Articular chondrocyte of knee joint (primary cell): Measurements from ENCODE around the gene QKI. TPM values are rescaled to one million over a fixed set of nuclear protein-coding genes. Genes with fewer than 3 reads are reported as not detected.

Experiments used
- total RNA-seq: library from RNA; depleted of rRNA; stranded (reverse); fragments of >200 nt; gene quantifications from 2 replicates; pipeline ENCODE4 v1.2.3, GENCODE V29; 2012

Gene QKI
- 191 and 196 TPM in 2 replicates for total RNA-seq

DNA sequence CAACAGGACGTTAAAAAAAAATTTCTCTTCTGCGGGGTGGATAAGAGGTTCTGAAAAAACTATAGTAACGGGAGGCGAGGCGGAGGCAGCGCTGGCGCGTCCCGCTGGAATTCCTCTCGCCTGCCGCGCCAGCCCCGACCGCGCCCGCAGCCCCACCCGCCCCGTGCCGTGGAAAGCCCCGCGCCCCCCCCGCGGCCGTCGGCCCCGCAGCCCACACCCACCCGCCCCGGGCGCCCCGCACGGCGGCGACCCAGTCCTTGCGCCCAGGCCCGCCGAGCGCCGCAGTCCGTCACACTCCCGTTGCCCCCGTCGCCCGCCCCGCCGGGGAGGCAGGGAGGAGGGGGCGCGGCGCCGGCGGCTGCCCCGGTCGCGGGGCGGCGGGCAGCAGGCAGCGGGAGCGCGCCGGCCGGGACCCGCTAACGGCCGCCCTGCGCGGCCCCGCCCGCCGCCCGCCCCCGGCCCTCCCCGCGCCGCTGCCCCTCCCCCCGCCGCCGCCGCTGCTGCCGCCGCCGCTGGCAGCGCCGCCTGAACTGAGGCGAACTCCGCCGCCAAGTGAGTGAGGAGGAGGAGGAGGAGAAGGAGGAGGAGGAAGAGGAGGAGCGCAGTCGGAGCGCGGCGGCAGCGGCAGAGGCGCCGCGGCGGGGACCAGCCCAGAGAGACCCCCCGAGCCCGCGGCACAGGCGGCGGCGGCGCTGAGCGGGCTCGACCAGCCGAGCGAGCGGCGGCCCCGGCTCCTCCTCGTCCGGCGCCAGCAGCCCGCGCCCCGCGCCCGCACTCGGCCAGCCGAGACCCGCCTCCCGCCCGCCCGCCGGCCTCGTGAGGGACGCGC is at the start of gene QKI:
TSS of gene QKI (plus strand) at position 602 of the 829 bp plus-strand sequence. CDS start 476 bp downstream, outside the sequence.

